Measurements from ENCODE around the gene MAP2.

The MAP2 gene, protein sequence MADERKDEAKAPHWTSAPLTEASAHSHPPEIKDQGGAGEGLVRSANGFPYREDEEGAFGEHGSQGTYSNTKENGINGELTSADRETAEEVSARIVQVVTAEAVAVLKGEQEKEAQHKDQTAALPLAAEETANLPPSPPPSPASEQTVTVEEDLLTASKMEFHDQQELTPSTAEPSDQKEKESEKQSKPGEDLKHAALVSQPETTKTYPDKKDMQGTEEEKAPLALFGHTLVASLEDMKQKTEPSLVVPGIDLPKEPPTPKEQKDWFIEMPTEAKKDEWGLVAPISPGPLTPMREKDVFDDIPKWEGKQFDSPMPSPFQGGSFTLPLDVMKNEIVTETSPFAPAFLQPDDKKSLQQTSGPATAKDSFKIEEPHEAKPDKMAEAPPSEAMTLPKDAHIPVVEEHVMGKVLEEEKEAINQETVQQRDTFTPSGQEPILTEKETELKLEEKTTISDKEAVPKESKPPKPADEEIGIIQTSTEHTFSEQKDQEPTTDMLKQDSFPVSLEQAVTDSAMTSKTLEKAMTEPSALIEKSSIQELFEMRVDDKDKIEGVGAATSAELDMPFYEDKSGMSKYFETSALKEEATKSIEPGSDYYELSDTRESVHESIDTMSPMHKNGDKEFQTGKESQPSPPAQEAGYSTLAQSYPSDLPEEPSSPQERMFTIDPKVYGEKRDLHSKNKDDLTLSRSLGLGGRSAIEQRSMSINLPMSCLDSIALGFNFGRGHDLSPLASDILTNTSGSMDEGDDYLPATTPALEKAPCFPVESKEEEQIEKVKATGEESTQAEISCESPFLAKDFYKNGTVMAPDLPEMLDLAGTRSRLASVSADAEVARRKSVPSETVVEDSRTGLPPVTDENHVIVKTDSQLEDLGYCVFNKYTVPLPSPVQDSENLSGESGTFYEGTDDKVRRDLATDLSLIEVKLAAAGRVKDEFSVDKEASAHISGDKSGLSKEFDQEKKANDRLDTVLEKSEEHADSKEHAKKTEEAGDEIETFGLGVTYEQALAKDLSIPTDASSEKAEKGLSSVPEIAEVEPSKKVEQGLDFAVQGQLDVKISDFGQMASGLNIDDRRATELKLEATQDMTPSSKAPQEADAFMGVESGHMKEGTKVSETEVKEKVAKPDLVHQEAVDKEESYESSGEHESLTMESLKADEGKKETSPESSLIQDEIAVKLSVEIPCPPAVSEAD (N-terminal part only)

DNA sequence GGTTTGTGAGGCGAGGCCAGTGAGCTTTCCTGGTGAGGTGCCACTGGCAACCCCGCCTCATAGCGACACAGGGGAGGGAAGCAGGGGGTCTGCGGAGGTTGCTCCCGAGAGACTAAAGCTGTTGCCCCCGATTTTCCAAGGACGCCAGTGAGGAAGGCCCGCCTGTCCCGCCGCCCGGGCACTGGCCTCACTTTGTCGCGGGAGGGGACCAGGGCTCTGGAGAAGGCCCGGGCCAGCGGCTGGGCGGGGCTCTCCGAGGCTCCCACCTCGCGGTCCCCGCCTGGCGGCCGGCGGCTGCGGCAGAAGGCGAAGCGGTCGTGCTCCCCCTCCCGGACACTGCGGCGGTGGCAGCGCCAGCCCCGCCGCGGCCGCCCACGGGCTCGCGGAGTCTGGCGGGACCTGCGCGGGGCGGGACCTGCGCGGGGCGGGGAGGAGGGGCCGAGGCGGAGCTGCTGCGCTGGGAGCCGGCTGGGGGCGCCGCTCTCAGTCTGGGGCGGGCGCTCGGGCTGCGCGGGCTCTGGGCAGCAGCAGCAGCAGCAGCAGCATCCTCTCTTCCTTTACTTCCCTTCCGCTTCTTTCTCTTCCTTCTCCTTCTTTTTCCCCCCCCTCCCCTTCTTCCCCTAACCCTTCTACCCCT is at the start of gene MAP2:
MAP2 (plus strand) TSS at position 486 of the 637 bp plus-strand sequence. CDS start 229,124 bp downstream, outside the sequence.
- DNase-seq (ENCODE audit: extremely low read depth, low read depth), result no peak
- TF ChIP-seq, protein P1, sequence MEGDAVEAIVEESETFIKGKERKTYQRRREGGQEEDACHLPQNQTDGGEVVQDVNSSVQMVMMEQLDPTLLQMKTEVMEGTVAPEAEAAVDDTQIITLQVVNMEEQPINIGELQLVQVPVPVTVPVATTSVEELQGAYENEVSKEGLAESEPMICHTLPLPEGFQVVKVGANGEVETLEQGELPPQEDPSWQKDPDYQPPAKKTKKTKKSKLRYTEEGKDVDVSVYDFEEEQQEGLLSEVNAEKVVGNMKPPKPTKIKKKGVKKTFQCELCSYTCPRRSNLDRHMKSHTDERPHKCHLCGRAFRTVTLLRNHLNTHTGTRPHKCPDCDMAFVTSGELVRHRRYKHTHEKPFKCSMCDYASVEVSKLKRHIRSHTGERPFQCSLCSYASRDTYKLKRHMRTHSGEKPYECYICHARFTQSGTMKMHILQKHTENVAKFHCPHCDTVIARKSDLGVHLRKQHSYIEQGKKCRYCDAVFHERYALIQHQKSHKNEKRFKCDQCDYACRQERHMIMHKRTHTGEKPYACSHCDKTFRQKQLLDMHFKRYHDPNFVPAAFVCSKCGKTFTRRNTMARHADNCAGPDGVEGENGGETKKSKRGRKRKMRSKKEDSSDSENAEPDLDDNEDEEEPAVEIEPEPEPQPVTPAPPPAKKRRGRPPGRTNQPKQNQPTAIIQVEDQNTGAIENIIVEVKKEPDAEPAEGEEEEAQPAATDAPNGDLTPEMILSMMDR (IDR thresholded peaks at IDR 0.05; ENCODE audit: low read depth, low read length, missing control alignments), result peak; percentile 58
- peak within 1 kb of the TSS; percentile 70 for H3K4me3 ChIP-seq (replicated peaks; ENCODE audit: low read depth, low read length)

DNA sequence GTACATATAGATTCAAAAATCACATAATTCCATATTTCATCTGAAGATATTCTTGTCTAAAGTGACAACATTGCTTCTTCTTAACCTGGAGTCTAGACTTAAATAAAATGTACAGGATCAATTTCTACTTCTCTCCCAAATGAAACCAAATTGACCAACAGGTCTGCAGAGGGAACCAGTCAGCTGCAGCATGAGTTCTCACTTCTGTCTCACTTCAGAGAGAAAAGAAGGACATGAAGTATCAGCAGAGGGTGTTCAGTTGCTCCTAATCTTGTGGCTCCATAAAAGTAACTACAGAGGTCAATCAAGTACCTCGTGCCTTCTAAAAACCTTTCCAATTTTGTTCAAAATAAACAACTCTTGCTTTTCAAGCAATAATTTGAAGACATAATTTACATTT is 47.2 kb upstream of the MAP2 start:
- TF ChIP-seq, protein P1 (IDR thresholded peaks at IDR 0.05; ENCODE audit: low read depth, low read length, missing control alignments), result no peak
- no peak overlapping the region for H3K4me3 ChIP-seq (replicated peaks; ENCODE audit: low read depth, low read length)
- no peak for DNase-seq (ENCODE audit: extremely low read depth, low read depth)

DNA sequence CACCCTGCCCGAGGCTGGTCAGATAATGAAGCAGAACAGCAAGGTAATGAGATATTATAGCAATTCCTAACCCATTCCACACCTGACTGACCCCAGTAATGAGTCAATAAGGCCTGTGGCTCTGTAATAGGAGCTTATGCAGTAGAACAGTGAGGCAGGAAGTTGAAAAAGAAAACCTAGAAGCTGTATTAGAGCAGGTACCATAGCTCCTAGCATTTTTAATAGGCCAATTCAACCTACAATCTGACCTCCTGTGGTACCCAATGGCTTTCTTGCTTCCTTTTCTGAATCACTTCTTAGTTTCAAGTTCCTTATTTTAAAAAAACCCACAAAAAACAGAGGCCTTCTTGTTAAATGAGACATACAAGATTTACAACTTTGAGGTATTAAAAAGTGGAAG is 43.6 kb upstream of the MAP2 start:
- no peak for DNase-seq (ENCODE audit: extremely low read depth, low read depth)
- no peak overlapping the region for H3K4me3 ChIP-seq (replicated peaks; ENCODE audit: low read depth, low read length)
- TF ChIP-seq, protein P1 (IDR thresholded peaks at IDR 0.05; ENCODE audit: low read depth, low read length, missing control alignments), result no peak

DNA sequence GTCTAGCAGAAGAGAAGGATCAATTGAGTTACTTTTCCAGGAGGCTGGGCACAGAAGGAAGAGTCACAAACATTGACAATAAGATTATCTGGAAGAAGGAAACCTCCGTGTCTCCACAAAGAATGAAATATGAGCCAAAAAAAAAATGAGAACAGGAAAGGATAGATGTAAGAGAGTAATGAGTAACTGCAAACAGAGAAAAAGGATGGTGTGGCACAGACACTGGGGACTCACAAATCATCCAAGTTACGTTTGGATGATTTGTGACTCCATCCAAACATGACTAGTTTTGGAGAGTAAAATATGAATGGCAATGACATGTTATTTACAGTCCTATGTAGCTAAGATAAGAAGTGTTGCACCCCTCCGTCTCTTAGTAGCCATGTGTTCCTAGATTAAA is 42.8 kb upstream of the MAP2 start:
- TF ChIP-seq, protein P1 (IDR thresholded peaks at IDR 0.05; ENCODE audit: low read depth, low read length, missing control alignments), result no peak
- no peak overlapping the region for H3K4me3 ChIP-seq (replicated peaks; ENCODE audit: low read depth, low read length)
- no peak for DNase-seq (ENCODE audit: extremely low read depth, low read depth)

DNA sequence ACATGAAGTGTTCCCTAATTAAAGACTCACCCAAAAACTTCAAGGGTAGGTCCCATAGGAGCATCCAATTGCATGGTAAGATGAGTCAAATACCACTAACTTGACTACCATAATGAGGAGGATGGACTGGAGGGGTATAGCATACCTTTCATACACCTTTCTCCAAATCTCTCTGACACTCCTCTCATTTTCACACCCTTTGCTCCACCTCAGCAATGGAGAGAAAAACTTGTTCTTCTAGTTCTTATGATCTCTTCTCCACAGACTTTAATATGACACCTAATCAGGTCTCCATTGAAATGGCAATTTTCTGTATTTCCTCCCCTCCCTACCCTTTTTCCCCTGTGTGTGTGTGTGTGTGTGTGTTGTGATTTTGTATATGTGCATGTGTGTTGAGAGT is 41.1 kb upstream of the MAP2 start:
- DNase-seq (ENCODE audit: extremely low read depth, low read depth), result no peak
- no peak overlapping the region for H3K4me3 ChIP-seq (replicated peaks; ENCODE audit: low read depth, low read length)
- TF ChIP-seq, protein P1 (IDR thresholded peaks at IDR 0.05; ENCODE audit: low read depth, low read length, missing control alignments), result no peak

DNA sequence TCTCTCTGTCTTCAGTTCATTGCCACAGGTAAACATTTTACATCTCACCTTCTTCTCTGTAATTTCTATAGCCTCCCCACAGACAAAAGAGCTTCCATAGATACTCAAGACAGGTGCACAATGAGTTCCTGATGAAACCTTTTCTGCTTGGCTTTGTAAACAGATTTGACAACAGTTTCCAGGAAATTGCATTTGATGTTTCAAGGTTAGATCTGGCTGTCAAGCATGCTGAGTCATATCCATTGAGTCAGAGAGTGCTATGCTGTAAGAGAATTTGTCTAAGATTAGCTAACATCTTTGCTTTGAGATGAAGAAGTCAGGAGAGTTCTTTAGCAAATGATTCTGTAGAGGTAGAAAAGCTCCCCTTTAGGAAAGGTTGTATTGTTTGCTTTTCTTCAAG is 40.6 kb upstream of the MAP2 start:
- DNase-seq (ENCODE audit: extremely low read depth, low read depth), result no peak
- TF ChIP-seq, protein P1 (IDR thresholded peaks at IDR 0.05; ENCODE audit: low read depth, low read length, missing control alignments), result no peak
- no peak overlapping the region for H3K4me3 ChIP-seq (replicated peaks; ENCODE audit: low read depth, low read length)
